Measurements from ENCODE around the gene SDHB.

SDHB gene

DNA sequence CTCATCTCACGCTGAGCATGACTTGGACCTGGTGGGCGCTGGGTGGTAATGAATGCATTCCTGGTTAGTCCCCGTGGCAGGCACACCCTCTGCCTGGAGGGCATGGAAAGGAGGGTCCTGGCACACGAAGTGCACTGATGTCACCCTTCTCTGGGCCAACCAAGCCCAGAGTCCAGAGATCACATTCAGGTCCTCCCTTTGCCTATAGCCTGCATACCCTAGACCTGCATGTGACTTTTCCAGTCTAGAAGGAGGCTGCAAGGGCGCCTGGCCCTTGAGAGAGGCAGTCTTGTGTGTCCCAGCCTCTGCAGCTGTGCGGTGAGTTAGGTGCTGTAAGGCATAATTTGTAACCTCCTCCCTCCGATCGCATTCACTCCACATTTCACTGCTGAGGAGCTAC lies 43.3 kb upstream of the SDHB start:
- no peak overlapping the region for H3K27ac ChIP-seq (ENCODE audit: low read depth, low read length)
- H2AFZ ChIP-seq (ENCODE audit: low read depth, low read length, severe bottlenecking) = no peak overlapping the region
- no peak for TF ChIP-seq EZH2phosphoT487 (conservative IDR thresholded peaks at IDR 0.05; ENCODE audit: low read length)
- TF ChIP-seq, protein P1, sequence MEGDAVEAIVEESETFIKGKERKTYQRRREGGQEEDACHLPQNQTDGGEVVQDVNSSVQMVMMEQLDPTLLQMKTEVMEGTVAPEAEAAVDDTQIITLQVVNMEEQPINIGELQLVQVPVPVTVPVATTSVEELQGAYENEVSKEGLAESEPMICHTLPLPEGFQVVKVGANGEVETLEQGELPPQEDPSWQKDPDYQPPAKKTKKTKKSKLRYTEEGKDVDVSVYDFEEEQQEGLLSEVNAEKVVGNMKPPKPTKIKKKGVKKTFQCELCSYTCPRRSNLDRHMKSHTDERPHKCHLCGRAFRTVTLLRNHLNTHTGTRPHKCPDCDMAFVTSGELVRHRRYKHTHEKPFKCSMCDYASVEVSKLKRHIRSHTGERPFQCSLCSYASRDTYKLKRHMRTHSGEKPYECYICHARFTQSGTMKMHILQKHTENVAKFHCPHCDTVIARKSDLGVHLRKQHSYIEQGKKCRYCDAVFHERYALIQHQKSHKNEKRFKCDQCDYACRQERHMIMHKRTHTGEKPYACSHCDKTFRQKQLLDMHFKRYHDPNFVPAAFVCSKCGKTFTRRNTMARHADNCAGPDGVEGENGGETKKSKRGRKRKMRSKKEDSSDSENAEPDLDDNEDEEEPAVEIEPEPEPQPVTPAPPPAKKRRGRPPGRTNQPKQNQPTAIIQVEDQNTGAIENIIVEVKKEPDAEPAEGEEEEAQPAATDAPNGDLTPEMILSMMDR (IDR thresholded peaks at IDR 0.05; ENCODE audit: insufficient read depth, low read length, poor library complexity, severe bottlenecking) = no peak
- H3K9ac ChIP-seq (ENCODE audit: low read length) = no peak overlapping the region
- no peak overlapping the region for H3K4me2 ChIP-seq (ENCODE audit: low read depth, low read length, poor library complexity, severe bottlenecking)
- no peaks in the 10 kb centered on the region for H3K27me3 ChIP-seq (ENCODE audit: low read length)
- no peak overlapping the region for H3K4me3 ChIP-seq (ENCODE audit: insufficient read depth, low read length, poor library complexity, severe bottlenecking)
- H3K9me3 ChIP-seq (ENCODE audit: insufficient read depth, low read length) = no peaks in the 10 kb centered on the region
- no peaks in the 10 kb centered on the region for H3K9me2 ChIP-seq (replicated peaks; ENCODE audit: insufficient read depth, low read length)
- no peaks in the 10 kb centered on the region for H3K36me3 ChIP-seq (ENCODE audit: low read length)
- H4K20me1 ChIP-seq (ENCODE audit: low read depth, low read length) = no peaks in the 10 kb centered on the region
- no peaks in the 10 kb centered on the region for H3K79me2 ChIP-seq (ENCODE audit: insufficient read depth, low read length)
- no peaks in the 10 kb centered on the region for H3F3A ChIP-seq (ENCODE audit: insufficient read depth)

DNA sequence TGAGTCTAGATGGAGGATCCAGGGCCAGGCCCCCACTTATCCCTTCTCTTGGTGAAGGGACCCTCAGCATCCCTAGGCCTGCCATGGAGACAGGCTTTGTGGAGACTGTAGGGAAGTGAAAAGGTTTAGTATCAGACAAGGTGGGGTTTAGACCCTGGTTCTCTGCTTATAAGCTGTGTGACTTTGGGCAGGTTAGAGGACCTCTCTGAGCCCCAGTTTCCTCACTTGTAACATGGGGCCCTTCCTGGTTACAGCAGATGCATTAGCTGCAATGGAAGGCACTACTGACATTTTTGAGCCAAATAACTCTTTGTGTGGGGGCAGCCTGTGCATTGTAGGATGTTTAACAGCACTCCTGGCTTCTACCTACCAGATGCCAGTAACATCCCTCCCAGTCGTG lies 42.8 kb upstream of the SDHB start:
- no peaks in the 10 kb centered on the region for H3K79me2 ChIP-seq (ENCODE audit: insufficient read depth, low read length)
- H3K27me3 ChIP-seq (ENCODE audit: low read length) = no peaks in the 10 kb centered on the region
- H3F3A ChIP-seq (ENCODE audit: insufficient read depth) = no peaks in the 10 kb centered on the region
- no peaks in the 10 kb centered on the region for H3K9me2 ChIP-seq (replicated peaks; ENCODE audit: insufficient read depth, low read length)
- no peaks in the 10 kb centered on the region for H3K36me3 ChIP-seq (ENCODE audit: low read length)
- no peaks in the 10 kb centered on the region for H3K9me3 ChIP-seq (ENCODE audit: insufficient read depth, low read length)
- H3K27ac ChIP-seq (ENCODE audit: low read depth, low read length) = no peak overlapping the region
- H3K4me3 ChIP-seq (ENCODE audit: insufficient read depth, low read length, poor library complexity, severe bottlenecking) = no peak overlapping the region
- no peak overlapping the region for H3K4me2 ChIP-seq (ENCODE audit: low read depth, low read length, poor library complexity, severe bottlenecking)
- H4K20me1 ChIP-seq (ENCODE audit: low read depth, low read length) = no peaks in the 10 kb centered on the region
- no peak overlapping the region for H2AFZ ChIP-seq (ENCODE audit: low read depth, low read length, severe bottlenecking)
- TF ChIP-seq EZH2phosphoT487 (conservative IDR thresholded peaks at IDR 0.05; ENCODE audit: low read length) = no peak
- TF ChIP-seq, protein P1 (IDR thresholded peaks at IDR 0.05; ENCODE audit: insufficient read depth, low read length, poor library complexity, severe bottlenecking) = no peak
- H3K9ac ChIP-seq (ENCODE audit: low read length) = no peak overlapping the region

DNA sequence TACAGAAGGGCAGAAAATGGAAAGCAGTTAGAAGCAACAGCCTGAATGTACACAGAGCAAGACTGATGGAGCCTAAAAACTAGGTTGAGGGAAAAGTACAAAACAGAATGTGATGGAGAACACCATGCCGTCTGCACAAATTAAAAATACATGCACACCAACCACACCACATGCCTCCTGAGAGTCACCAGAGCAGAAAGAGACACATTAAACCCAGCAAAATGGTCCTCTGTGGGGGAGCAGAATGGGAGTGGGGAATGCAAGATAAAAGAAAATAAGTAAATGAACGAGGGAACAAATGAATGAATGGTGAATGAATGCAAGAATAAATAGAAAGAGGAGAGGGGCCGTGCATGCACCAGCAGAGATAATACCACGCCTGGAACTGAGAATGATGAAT lies 41.3 kb upstream of the SDHB start:
- Histone ChIP-seq H3K4me2 (ENCODE audit: low read depth, low read length, poor library complexity, severe bottlenecking) (no peak overlapping the region), H2AFZ (ENCODE audit: low read depth, low read length, severe bottlenecking) (no peak overlapping the region), H3K4me3 (ENCODE audit: insufficient read depth, low read length, poor library complexity, severe bottlenecking) (no peak overlapping the region), H3F3A (ENCODE audit: insufficient read depth) (no peaks in the 10 kb centered on the region), H3K79me2 (ENCODE audit: insufficient read depth, low read length) (no peaks in the 10 kb centered on the region), H4K20me1 (ENCODE audit: low read depth, low read length) (no peaks in the 10 kb centered on the region), H3K27ac (ENCODE audit: low read depth, low read length) (no peak overlapping the region), H3K9ac (ENCODE audit: low read length) (no peak overlapping the region), H3K36me3 (ENCODE audit: low read length) (no peaks in the 10 kb centered on the region), H3K9me3 (ENCODE audit: insufficient read depth, low read length) (no peaks in the 10 kb centered on the region), H3K27me3 (ENCODE audit: low read length) (no peaks in the 10 kb centered on the region), H3K9me2 (replicated peaks; ENCODE audit: insufficient read depth, low read length) (no peaks in the 10 kb centered on the region)
- TF ChIP-seq, protein P1 (IDR thresholded peaks at IDR 0.05; ENCODE audit: insufficient read depth, low read length, poor library complexity, severe bottlenecking) = no peak

DNA sequence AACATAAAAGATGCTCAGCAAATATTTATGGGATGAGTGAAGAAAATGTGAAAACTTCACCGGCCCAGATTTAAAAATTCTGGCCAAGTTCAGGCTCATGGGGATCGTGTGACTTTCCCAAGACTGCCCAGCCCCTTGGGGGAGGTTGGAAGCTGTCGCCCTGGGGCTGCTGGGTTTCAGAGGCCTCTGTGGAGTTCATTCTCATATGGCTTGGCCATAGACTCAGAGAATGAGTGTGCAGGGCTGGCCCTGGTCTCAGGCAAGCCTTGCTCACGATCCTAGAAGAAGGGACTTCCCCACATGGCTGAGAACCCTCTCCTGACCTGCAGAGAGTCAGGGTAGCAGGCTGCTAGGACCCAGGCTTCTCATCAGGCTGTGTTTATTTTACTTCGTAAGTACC lies 40.8 kb upstream of the SDHB start:
- Histone ChIP-seq H3K9ac (ENCODE audit: low read length) (no peak overlapping the region), H3K27ac (ENCODE audit: low read depth, low read length) (no peak overlapping the region), H4K20me1 (ENCODE audit: low read depth, low read length) (no peaks in the 10 kb centered on the region), H3K9me3 (ENCODE audit: insufficient read depth, low read length) (no peaks in the 10 kb centered on the region), H3K9me2 (replicated peaks; ENCODE audit: insufficient read depth, low read length) (no peaks in the 10 kb centered on the region), H3K4me2 (ENCODE audit: low read depth, low read length, poor library complexity, severe bottlenecking) (no peak overlapping the region), H2AFZ (ENCODE audit: low read depth, low read length, severe bottlenecking) (no peak overlapping the region), H3K79me2 (ENCODE audit: insufficient read depth, low read length) (no peaks in the 10 kb centered on the region), H3K4me3 (ENCODE audit: insufficient read depth, low read length, poor library complexity, severe bottlenecking) (no peak overlapping the region), H3K36me3 (ENCODE audit: low read length) (no peaks in the 10 kb centered on the region), H3F3A (ENCODE audit: insufficient read depth) (no peaks in the 10 kb centered on the region), H3K27me3 (ENCODE audit: low read length) (no peaks in the 10 kb centered on the region)
- TF ChIP-seq, protein P1 (IDR thresholded peaks at IDR 0.05; ENCODE audit: insufficient read depth, low read length, poor library complexity, severe bottlenecking) = no peak
- no peak for TF ChIP-seq EZH2phosphoT487 (conservative IDR thresholded peaks at IDR 0.05; ENCODE audit: low read length)
